ENCODE results near the gene NUP54.

DNA sequence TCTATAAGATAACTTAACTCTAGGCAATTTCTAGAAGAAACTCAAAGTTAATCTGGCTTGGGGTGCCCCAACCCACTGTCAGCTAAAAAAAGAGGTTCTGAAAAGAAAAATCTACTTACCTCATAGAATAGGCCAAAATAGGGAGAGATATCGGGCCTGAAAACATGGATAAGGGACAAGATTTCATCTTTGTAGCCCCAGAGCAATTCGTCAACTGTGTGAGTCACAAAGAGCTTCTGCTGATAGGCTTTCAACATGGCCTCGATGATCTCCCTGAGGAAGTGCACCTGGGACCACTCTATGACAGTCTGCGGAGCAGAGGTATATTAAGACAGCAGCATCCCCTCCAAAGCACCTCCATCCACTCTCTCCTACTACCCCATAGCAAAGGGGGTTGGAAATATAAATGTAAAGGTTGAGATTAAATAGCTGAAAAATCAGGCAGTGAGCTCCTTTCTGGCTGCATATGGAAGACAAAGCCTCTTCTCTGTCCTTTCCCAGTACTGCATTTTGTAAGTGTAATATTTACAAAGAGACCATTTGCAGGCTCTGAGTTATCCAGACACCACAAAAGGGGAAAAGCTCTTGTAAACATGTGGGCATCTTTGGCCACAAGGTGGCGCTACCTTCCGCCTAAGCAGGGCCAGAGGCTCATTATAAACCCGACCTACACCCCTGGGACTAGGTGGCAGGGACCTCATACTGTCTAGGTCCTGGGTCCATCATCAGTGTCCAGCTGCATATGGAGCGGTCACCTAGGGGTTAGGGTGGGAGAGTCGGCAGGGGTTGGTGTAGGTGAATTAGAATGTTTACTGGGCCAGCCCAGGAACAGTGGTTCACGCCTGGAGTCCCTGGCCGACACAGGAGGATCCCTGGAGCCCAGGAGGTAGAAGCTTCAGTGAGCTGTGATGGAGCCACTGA is 31.5 kb upstream of the NUP54 start:
- TF ChIP-seq, protein P1, sequence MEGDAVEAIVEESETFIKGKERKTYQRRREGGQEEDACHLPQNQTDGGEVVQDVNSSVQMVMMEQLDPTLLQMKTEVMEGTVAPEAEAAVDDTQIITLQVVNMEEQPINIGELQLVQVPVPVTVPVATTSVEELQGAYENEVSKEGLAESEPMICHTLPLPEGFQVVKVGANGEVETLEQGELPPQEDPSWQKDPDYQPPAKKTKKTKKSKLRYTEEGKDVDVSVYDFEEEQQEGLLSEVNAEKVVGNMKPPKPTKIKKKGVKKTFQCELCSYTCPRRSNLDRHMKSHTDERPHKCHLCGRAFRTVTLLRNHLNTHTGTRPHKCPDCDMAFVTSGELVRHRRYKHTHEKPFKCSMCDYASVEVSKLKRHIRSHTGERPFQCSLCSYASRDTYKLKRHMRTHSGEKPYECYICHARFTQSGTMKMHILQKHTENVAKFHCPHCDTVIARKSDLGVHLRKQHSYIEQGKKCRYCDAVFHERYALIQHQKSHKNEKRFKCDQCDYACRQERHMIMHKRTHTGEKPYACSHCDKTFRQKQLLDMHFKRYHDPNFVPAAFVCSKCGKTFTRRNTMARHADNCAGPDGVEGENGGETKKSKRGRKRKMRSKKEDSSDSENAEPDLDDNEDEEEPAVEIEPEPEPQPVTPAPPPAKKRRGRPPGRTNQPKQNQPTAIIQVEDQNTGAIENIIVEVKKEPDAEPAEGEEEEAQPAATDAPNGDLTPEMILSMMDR (conservative IDR thresholded peaks at IDR 0.05; ENCODE audit: low read depth, low read length) = peak; percentile 87
- no peak for TF ChIP-seq EZH2 (IDR thresholded peaks at IDR 0.05; ENCODE audit: low read length, unreplicated experiment)
